ENCODE results near the gene GNMT.

GNMT gene

GRCh38 chr6:43001843-43002242 is 41.3 kb downstream of the GNMT start:
- H3K4me3 ChIP-seq (ENCODE audit: low read length) = no peak overlapping the region
- H3K27me3 ChIP-seq (ENCODE audit: control insufficient read depth, insufficient read depth, low read length) = no peaks in the 10 kb centered on the region
- no peaks in the 10 kb centered on the region for H3K9me3 ChIP-seq (replicated peaks; ENCODE audit: low read length)
- H3K36me3 ChIP-seq (ENCODE audit: insufficient read depth, low read length) = peaks cover 9% of the 10 kb centered on the region
- H3K4me2 ChIP-seq (ENCODE audit: low read length) = no peak overlapping the region
- no peaks in the 10 kb centered on the region for H3K4me1 ChIP-seq (ENCODE audit: control insufficient read depth, insufficient read depth, low read length)
- no peak overlapping the region for H3K9ac ChIP-seq (ENCODE audit: low read depth, low read length)

- H3K36me3 ChIP-seq (ENCODE audit: insufficient read depth, low read length) = peaks cover 43% of the 10 kb centered on the region
- H3K4me2 ChIP-seq (ENCODE audit: low read length) = no peak overlapping the region
- no peaks in the 10 kb centered on the region for H3K4me1 ChIP-seq (ENCODE audit: control insufficient read depth, insufficient read depth, low read length)
- no peak overlapping the region for H3K4me3 ChIP-seq (ENCODE audit: low read length)
- H3K9ac ChIP-seq (ENCODE audit: low read depth, low read length) = no peak overlapping the region
- no peaks in the 10 kb centered on the region for H3K9me3 ChIP-seq (replicated peaks; ENCODE audit: low read length)
- H3K27me3 ChIP-seq (ENCODE audit: control insufficient read depth, insufficient read depth, low read length) = no peaks in the 10 kb centered on the region
Measured at GRCh38 chr6:43005844-43006243, 45.3 kb downstream of the GNMT start.

GRCh38 chr6:43006251-43006650 is 45.7 kb downstream of the GNMT start:
- H3K9ac ChIP-seq (ENCODE audit: low read depth, low read length) = no peak overlapping the region
- H3K4me2 ChIP-seq (ENCODE audit: low read length) = no peak overlapping the region
- H3K36me3 ChIP-seq (ENCODE audit: insufficient read depth, low read length) = peaks cover 47% of the 10 kb centered on the region
- H3K9me3 ChIP-seq (replicated peaks; ENCODE audit: low read length) = no peaks in the 10 kb centered on the region
- no peaks in the 10 kb centered on the region for H3K27me3 ChIP-seq (ENCODE audit: control insufficient read depth, insufficient read depth, low read length)
- H3K4me3 ChIP-seq (ENCODE audit: low read length) = no peak overlapping the region
- H3K4me1 ChIP-seq (ENCODE audit: control insufficient read depth, insufficient read depth, low read length) = no peaks in the 10 kb centered on the region

DNA sequence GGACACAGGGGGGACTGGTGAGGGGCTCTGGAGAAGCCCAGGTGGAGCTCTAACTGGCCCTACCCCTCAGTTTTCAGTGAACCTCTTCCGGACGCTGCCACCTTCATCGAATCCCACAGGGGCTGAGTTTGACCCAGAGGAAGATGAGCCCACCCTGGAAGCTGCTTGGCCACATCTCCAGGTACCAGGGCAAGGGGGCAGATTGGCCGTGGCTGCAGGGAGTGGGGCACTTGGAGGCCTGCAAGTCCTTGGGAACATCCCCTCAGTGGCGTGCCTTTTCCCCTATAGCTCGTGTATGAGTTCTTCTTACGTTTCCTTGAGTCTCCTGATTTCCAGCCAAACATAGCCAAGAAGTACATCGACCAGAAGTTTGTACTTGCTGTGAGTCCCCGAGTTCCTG is 46.6 kb downstream of the GNMT start:
- H3K9ac ChIP-seq (ENCODE audit: low read depth, low read length) = no peak overlapping the region
- H3K4me3 ChIP-seq (ENCODE audit: low read length) = no peak overlapping the region
- H3K27me3 ChIP-seq (ENCODE audit: control insufficient read depth, insufficient read depth, low read length) = no peaks in the 10 kb centered on the region
- peaks cover 56% of the 10 kb centered on the region for H3K36me3 ChIP-seq (ENCODE audit: insufficient read depth, low read length)
- no peak overlapping the region for H3K4me2 ChIP-seq (ENCODE audit: low read length)
- H3K4me1 ChIP-seq (ENCODE audit: control insufficient read depth, insufficient read depth, low read length) = peaks cover 4% of the 10 kb centered on the region
- no peaks in the 10 kb centered on the region for H3K9me3 ChIP-seq (replicated peaks; ENCODE audit: low read length)

DNA sequence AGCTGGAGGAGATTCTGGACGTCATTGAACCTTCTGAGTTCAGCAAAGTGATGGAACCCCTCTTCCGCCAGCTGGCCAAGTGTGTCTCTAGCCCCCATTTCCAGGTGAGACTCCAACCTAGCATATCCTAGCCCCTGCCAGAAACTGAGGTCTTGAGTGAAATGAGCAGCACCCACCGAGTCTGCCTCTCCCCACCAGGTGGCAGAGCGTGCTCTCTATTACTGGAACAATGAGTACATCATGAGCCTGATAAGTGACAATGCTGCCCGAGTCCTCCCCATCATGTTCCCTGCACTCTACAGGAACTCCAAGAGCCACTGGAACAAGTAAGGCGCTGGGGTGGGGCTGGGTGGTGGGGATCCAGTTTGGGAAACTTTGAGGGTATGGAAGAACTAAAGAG is 48.6 kb downstream of the GNMT start:
- Histone ChIP-seq H3K4me3 (ENCODE audit: low read length) (no peak overlapping the region), H3K4me2 (ENCODE audit: low read length) (no peak overlapping the region), H3K9ac (ENCODE audit: low read depth, low read length) (no peak overlapping the region), H3K36me3 (ENCODE audit: insufficient read depth, low read length) (peaks cover 59% of the 10 kb centered on the region), H3K9me3 (replicated peaks; ENCODE audit: low read length) (no peaks in the 10 kb centered on the region), H3K27me3 (ENCODE audit: control insufficient read depth, insufficient read depth, low read length) (no peaks in the 10 kb centered on the region), H3K4me1 (ENCODE audit: control insufficient read depth, insufficient read depth, low read length) (peaks cover 16% of the 10 kb centered on the region)

GRCh38 chr6:43011207-43011606 is 50.7 kb downstream of the GNMT start:
- peaks cover 54% of the 10 kb centered on the region for H3K36me3 ChIP-seq (ENCODE audit: insufficient read depth, low read length)
- H3K27me3 ChIP-seq (ENCODE audit: control insufficient read depth, insufficient read depth, low read length) = no peaks in the 10 kb centered on the region
- H3K4me2 ChIP-seq (ENCODE audit: low read length) = no peak overlapping the region
- H3K9me3 ChIP-seq (replicated peaks; ENCODE audit: low read length) = no peaks in the 10 kb centered on the region
- H3K4me1 ChIP-seq (ENCODE audit: control insufficient read depth, insufficient read depth, low read length) = peaks cover 27% of the 10 kb centered on the region
- H3K4me3 ChIP-seq (ENCODE audit: low read length) = no peak overlapping the region
- no peak overlapping the region for H3K9ac ChIP-seq (ENCODE audit: low read depth, low read length)

- Histone ChIP-seq H3K4me2 (ENCODE audit: low read length) (peak overlapping the region; percentile 100), H3K4me1 (ENCODE audit: control insufficient read depth, insufficient read depth, low read length) (peaks cover 31% of the 10 kb centered on the region), H3K4me3 (ENCODE audit: low read length) (peak overlapping the region; percentile 86), H3K36me3 (ENCODE audit: insufficient read depth, low read length) (peaks cover 50% of the 10 kb centered on the region), H3K9ac (ENCODE audit: low read depth, low read length) (peak overlapping the region; percentile 89), H3K9me3 (replicated peaks; ENCODE audit: low read length) (no peaks in the 10 kb centered on the region), H3K27me3 (ENCODE audit: control insufficient read depth, insufficient read depth, low read length) (no peaks in the 10 kb centered on the region)
Measured at GRCh38 chr6:43012364-43012763, 51.8 kb downstream of the GNMT start.

DNA sequence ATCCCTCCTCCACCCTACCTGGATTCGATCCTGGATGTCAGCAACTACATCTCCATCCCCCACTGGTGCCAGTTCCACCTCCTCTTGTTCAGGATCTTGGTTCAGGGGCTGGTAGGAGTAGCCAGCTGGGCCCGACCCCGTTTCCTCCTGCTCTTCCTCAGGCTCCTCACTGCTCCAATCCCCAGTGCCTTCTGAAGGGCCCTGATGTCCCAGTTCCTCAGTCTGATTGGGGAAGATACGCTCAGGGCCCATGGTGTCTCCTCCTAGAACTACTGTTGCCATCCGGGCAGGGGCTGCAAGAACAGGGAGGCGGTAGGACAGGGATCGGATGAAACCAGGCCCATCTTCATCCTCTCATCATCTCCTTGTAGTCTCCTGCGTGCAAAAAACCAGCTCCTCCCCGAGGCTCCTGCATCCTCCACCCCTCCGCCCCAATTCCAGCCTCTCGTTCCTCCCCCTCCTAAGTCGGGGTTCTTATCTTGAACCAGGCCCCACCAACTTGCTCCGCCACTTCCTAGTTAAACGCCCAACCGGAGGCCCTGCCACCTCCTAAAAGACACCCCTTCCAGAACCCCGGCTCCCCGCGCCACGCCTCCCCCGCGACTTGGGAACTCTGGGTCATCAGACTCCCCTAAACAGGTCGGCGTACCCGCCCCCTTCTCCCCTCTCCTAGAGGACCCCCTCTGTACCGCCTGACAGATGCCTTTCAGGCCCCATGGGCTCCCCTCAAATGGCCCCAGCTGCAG is 52.7 kb downstream of the GNMT start:
- H3K4me3 ChIP-seq (ENCODE audit: low read length) = peak overlapping the region; percentile 86
- H3K4me2 ChIP-seq (ENCODE audit: low read length) = peak overlapping the region; percentile 100
- H3K9ac ChIP-seq (ENCODE audit: low read depth, low read length) = peak overlapping the region; percentile 89
- H3K4me1 ChIP-seq (ENCODE audit: control insufficient read depth, insufficient read depth, low read length) = peaks cover 31% of the 10 kb centered on the region
- peaks cover 50% of the 10 kb centered on the region for H3K36me3 ChIP-seq (ENCODE audit: insufficient read depth, low read length)
- no peaks in the 10 kb centered on the region for H3K27me3 ChIP-seq (ENCODE audit: control insufficient read depth, insufficient read depth, low read length)
- no peaks in the 10 kb centered on the region for H3K9me3 ChIP-seq (replicated peaks; ENCODE audit: low read length)

Data from skeletal muscle satellite cell (primary cell).